ENCODE results near the gene SIX4. TPM values are rescaled to one million over a fixed set of nuclear protein-coding genes. Genes with fewer than 3 reads are reported as not detected.
"Not testable (repeated sequence)": the region's sequence is repeated elsewhere in the genome, so short reads cannot be mapped to it uniquely, and the experiment has no call there.

The SIX4 gene
- total and polyA plus RNA-seq, 2 experiments from 2014 or later: 6.2 to 46.9 TPM

GRCh38 chr14:60731291-60731690 is 7.1 kb upstream of the SIX4 start:
- H3K27ac Mint-ChIP-seq; H3K4me2 ChIP-seq; H3K36me3 ChIP-seq (ENCODE audit: insufficient read depth); H3K4me3 Mint-ChIP-seq; H3K9me2 ChIP-seq (ENCODE audit: insufficient read depth); ATAC-seq; DNase-seq (ENCODE audit: low spot score); H3K27me3 ChIP-seq (ENCODE audit: insufficient read depth); H3K27ac ChIP-seq (ENCODE audit: low read depth); H3K27me3 Mint-ChIP-seq (ENCODE audit: insufficient read depth, low read depth, poor library complexity); H2AFZ ChIP-seq; H3K36me3 Mint-ChIP-seq (ENCODE audit: low read depth); H4K20me1 ChIP-seq (replicated peaks; ENCODE audit: insufficient read depth); H3K9me3 Mint-ChIP-seq; H3F3A ChIP-seq (replicated peaks; ENCODE audit: low read depth); H3K4me3 ChIP-seq: not testable (repeated sequence)
- peaks cover 13% of the 10 kb centered on the region for H3K4me1 Mint-ChIP-seq
- peaks cover 16% of the 10 kb centered on the region for H3K79me2 ChIP-seq (replicated peaks; ENCODE audit: insufficient read depth)
- peaks cover 12% of the 10 kb centered on the region for H3K4me1 ChIP-seq (ENCODE audit: insufficient read depth)

- ATAC-seq: peak; percentile 15
- Histone ChIP-seq H2AFZ (no peak overlapping the region), H3K4me3 (peak overlapping the region; percentile 97), H3F3A (replicated peaks; ENCODE audit: low read depth) (peaks cover 3% of the 10 kb centered on the region; the same call in 1 of the 2 replicates), H3K36me3 (ENCODE audit: insufficient read depth) (peaks cover 20% of the 10 kb centered on the region), H3K4me2 (peak overlapping the region; percentile 99), H3K79me2 (replicated peaks; ENCODE audit: insufficient read depth) (peaks cover 50% of the 10 kb centered on the region), H3K27me3 (ENCODE audit: insufficient read depth) (peaks cover 6% of the 10 kb centered on the region), H3K9me2 (ENCODE audit: insufficient read depth) (no peaks in the 10 kb centered on the region), H3K4me1 (ENCODE audit: insufficient read depth) (peaks cover 25% of the 10 kb centered on the region), H3K27ac (ENCODE audit: low read depth) (peak overlapping the region; percentile 86), H4K20me1 (replicated peaks; ENCODE audit: insufficient read depth) (peaks cover 28% of the 10 kb centered on the region)
- peak; percentile 64 for DNase-seq (ENCODE audit: low spot score)
- H3K4me3 Mint-ChIP-seq: peak overlapping the region; percentile 91
- peaks cover 37% of the 10 kb centered on the region for H3K36me3 Mint-ChIP-seq (ENCODE audit: low read depth)
- H3K27me3 Mint-ChIP-seq (ENCODE audit: insufficient read depth, low read depth, poor library complexity): peaks cover 13% of the 10 kb centered on the region
- H3K9me3 Mint-ChIP-seq: 0 out of 3 replicates have a peak, but pooled peaks cover 2% of the 10 kb centered on the region
- peaks cover 29% of the 10 kb centered on the region for H3K4me1 Mint-ChIP-seq
- H3K27ac Mint-ChIP-seq: peak overlapping the region; percentile 94
- TF ChIP-seq CTCF (conservative IDR thresholded peaks at IDR 0.05; ENCODE audit: low read depth in 2 of 2) (no peak), NANOG (IDR thresholded peaks at IDR 0.05; ENCODE audit: borderline replicate concordance) (no peak), POLR2AphosphoS5 (IDR thresholded peaks at IDR 0.05; ENCODE audit: low read depth) (no peak), EZH2phosphoT487 (IDR thresholded peaks at IDR 0.05; ENCODE audit: unreplicated experiment) (no peak), STAT1 (IDR thresholded peaks at IDR 0.05; ENCODE audit: unreplicated experiment) (no peak), JUNB (IDR thresholded peaks at IDR 0.05; ENCODE audit: unreplicated experiment) (no peak), ZNF462 (CRISPR knock-in tag; IDR thresholded peaks at IDR 0.05) (no peak), EZH2 (IDR thresholded peaks at IDR 0.05; ENCODE audit: low read depth, unreplicated experiment) (no peak), ZNF114 (CRISPR knock-in tag; IDR thresholded peaks at IDR 0.05) (no peak), ZNF331 (CRISPR knock-in tag; IDR thresholded peaks at IDR 0.05; ENCODE audit: low read depth) (no peak), CREB1 (CRISPR knock-in tag; IDR thresholded peaks at IDR 0.05; ENCODE audit: low read depth) (no peak), ETS1 (IDR thresholded peaks at IDR 0.05) (no peak)
These were observed 840 bp downstream of the SIX4 start for GRCh38 chr14:60723116-60723906.
